ENCODE results near the gene MISP3. TPM values are rescaled to one million over a fixed set of nuclear protein-coding genes. Genes with fewer than 3 reads are reported as not detected.

The MISP3 gene
- total RNA-seq, 1 donor from 2014 or later: 3.5 TPM

DNA sequence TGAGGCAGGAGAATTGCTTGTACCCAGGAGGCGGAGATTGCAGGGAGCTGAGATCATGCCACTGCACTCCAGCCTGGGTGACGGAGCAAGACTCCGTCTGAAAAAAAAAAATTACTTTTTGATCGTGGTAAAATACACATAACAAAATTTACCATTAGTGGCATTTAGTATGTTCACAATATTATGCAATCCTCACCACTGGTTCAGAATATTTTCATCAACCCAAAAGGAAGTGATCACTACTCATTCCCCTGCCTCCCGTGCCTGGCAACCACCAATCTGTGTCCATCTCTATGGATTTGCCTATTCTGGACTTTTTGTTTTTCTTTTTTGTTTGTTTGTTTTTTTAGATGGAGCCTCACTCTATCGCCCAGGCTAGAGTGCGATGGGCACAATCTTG, 9.5 kb upstream of the MISP3 start:
- TF ChIP-seq, protein P1, sequence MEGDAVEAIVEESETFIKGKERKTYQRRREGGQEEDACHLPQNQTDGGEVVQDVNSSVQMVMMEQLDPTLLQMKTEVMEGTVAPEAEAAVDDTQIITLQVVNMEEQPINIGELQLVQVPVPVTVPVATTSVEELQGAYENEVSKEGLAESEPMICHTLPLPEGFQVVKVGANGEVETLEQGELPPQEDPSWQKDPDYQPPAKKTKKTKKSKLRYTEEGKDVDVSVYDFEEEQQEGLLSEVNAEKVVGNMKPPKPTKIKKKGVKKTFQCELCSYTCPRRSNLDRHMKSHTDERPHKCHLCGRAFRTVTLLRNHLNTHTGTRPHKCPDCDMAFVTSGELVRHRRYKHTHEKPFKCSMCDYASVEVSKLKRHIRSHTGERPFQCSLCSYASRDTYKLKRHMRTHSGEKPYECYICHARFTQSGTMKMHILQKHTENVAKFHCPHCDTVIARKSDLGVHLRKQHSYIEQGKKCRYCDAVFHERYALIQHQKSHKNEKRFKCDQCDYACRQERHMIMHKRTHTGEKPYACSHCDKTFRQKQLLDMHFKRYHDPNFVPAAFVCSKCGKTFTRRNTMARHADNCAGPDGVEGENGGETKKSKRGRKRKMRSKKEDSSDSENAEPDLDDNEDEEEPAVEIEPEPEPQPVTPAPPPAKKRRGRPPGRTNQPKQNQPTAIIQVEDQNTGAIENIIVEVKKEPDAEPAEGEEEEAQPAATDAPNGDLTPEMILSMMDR (IDR thresholded peaks at IDR 0.05; ENCODE audit: unreplicated experiment): no peak
- Mint-ChIP-seq H3K27ac (no peak overlapping the region), H3K9me3 (ENCODE audit: low read depth) (no peaks in the 10 kb centered on the region), H3K4me1 (ENCODE audit: low read depth) (peaks cover 6% of the 10 kb centered on the region), H3K4me3 (ENCODE audit: low read depth) (no peak overlapping the region), H3K27me3 (peaks cover 23% of the 10 kb centered on the region), H3K36me3 (ENCODE audit: insufficient read depth) (no peaks in the 10 kb centered on the region)
- DNase-seq (ENCODE audit: low spot score, unreplicated experiment): no peak

DNA sequence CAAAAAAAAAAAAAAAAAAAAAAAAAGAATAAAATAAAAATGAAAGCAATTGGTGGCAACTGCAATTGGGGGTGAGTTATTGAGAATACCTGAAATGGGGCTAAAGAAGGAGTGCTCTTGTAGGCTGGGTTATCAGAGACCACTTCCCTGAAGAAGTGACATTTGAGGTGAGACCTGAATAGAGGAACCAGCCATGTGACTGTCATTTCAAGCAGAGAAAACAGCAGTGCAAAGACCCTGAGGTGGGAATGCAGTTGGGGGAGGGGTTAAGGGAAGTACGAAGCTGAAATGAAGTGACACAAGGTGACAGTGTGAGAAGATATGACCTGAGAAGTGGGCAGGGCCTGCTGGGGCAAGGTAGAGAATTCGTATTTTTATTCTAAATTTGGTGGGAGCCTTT, 6.5 kb upstream of the MISP3 start:
- H3K27me3 Mint-ChIP-seq: peaks cover 11% of the 10 kb centered on the region
- no peak for DNase-seq (ENCODE audit: low spot score, unreplicated experiment)
- H3K36me3 Mint-ChIP-seq (ENCODE audit: insufficient read depth): no peaks in the 10 kb centered on the region
- H3K9me3 Mint-ChIP-seq (ENCODE audit: low read depth): no peaks in the 10 kb centered on the region
- H3K27ac Mint-ChIP-seq: no peak overlapping the region
- peaks cover 6% of the 10 kb centered on the region for H3K4me1 Mint-ChIP-seq (ENCODE audit: low read depth)
- TF ChIP-seq, protein P1 (IDR thresholded peaks at IDR 0.05; ENCODE audit: unreplicated experiment): no peak
- H3K4me3 Mint-ChIP-seq (ENCODE audit: low read depth): no peak overlapping the region

DNA sequence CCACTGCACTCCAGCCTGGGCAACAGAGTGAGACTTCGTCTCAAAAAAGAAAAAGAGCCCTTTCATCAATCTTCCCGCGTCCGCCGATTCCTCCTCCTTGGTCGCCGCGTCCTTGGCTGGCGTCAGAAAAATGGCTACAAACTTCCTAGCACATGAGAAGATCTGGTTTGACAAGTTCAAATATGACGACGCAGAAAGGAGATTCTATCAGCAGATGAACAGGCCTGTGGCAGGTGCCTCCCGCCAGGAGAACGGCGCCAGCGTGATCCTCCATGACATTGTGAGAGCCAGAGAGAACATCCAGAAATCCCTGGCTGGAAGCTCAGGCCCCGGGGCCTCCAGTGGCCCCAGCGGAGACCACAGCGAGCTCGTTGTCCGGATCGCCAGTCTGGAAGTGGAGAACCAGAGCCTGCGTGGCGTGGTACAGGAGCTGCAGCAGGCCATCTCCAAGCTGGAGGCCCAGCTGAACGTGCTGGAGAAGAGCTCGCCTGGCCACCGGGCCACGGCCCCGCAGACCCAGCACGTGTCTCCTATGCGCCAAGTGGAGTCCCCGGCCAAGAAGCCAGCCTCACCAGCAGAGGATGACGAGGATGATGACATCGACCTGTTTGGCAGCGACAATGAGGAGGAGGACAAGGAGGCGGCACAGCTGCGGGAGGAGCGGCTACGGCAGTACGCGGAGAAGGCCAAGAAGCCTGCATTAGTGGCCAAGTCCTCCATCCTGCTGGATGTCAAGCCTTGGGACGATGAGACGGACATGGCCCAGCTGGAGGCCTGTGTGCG, 2.1 kb upstream of the MISP3 start:
- H3K4me1 Mint-ChIP-seq (ENCODE audit: low read depth): peaks cover 6% of the 10 kb centered on the region
- no peak overlapping the region for H3K27ac Mint-ChIP-seq
- H3K27me3 Mint-ChIP-seq: peaks cover 11% of the 10 kb centered on the region
- H3K9me3 Mint-ChIP-seq (ENCODE audit: low read depth): no peaks in the 10 kb centered on the region
- no peak overlapping the region for H3K4me3 Mint-ChIP-seq (ENCODE audit: low read depth)
- TF ChIP-seq, protein P1 (IDR thresholded peaks at IDR 0.05; ENCODE audit: unreplicated experiment): no peak
- H3K36me3 Mint-ChIP-seq (ENCODE audit: insufficient read depth): no peaks in the 10 kb centered on the region
- no peak for DNase-seq (ENCODE audit: low spot score, unreplicated experiment)

DNA sequence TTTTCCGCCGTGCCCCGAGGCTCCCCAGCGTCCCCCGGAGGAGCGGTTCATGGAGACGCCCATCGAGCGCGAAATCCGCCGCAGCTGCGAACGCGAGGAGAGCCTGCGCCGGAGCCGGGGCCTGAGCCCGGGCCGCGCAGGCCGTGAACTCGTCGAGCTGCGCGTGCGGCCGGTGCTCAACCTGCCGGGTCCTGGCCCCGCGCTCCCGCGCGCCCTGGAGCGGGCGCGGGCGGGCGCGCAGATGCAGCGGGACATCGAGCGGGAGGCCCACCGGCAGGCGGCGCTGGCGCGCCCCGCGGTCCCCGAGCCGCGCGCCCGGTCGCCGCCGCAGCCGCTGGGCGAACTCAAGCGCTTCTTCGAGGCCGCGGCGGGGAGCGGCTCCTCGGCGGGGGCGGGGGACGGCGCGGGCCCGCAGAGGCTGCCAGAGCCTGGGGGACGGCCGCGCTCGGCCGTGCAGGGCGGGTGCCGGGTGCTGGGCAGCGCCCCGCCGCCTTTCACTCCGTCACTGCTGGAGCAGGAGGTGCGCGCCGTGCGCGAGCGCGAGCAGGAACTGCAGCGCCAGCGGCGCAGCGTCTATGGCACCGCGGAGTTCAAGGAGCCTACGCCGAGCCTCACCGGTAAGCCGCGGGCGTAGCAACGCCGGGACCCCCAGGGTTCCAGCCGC, 807 bp downstream of the MISP3 start:
- TF ChIP-seq, protein P1 (IDR thresholded peaks at IDR 0.05; ENCODE audit: unreplicated experiment): peak; percentile 64
- Mint-ChIP-seq H3K36me3 (ENCODE audit: insufficient read depth) (no peaks in the 10 kb centered on the region), H3K27me3 (peaks cover 11% of the 10 kb centered on the region), H3K27ac (no peak overlapping the region), H3K4me3 (ENCODE audit: low read depth) (peak overlapping the region; percentile 86), H3K9me3 (ENCODE audit: low read depth) (no peaks in the 10 kb centered on the region), H3K4me1 (ENCODE audit: low read depth) (peaks cover 6% of the 10 kb centered on the region)
- DNase-seq (ENCODE audit: low spot score, unreplicated experiment): peak; percentile 64

DNA sequence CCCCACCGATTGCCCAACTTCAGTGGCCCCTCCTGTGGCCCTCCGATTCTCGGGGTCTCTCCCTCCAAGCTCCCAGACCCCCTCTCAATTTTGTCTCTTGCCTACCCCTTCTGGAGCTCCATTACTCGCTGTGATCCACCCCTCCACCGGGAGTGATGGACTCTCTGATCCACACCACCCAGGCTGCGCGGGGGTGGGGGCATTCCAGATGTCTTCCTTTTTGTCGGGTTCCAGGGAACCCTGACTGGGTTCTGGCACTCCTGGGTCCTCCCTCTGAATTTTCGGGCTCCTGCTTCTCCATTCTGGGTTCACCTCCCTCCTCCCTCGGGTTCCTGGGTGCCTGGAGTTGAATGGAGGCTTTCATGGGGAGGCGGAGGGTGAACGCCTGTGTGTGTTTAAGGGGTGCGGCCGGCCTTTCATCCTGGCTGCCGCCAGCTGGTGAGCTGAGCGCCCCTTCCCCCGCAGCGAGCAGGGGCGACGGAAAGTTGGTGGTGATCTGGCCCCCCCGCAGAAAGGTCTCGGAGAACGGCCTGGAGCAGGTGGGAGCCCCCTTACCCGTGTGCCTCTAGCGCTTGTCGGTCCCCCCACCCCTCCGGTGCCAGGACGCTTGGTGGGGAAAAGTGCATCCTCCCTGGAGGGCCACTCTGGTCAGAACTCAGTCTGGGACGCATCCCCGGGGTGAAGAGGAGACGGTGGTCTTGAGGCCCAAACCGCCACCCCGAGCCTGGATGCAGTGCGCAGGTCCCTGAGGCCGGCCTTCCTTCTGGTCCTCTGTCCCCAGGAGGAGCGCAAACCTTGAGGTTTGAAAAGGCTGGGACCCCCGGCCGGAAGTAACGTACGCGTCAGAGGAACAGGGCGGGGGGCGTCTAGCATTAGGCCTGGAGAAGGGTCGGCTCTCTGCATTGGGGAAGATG, 1.6 kb downstream of the MISP3 start:
- no peak for DNase-seq (ENCODE audit: low spot score, unreplicated experiment)
- Mint-ChIP-seq H3K27ac (no peak overlapping the region), H3K9me3 (ENCODE audit: low read depth) (no peaks in the 10 kb centered on the region), H3K4me1 (ENCODE audit: low read depth) (peaks cover 6% of the 10 kb centered on the region), H3K27me3 (peaks cover 11% of the 10 kb centered on the region), H3K36me3 (ENCODE audit: insufficient read depth) (no peaks in the 10 kb centered on the region), H3K4me3 (ENCODE audit: low read depth) (peak overlapping the region; percentile 86)
- TF ChIP-seq, protein P1 (IDR thresholded peaks at IDR 0.05; ENCODE audit: unreplicated experiment): no peak

All from progenitor cell of endocrine pancreas (in vitro differentiated cells).